ENCODE results near the gene GCSH. TPM values are rescaled to one million over a fixed set of nuclear protein-coding genes. Genes with fewer than 3 reads are reported as not detected.

The GCSH gene
- total RNA-seq: 100 to 1,000 TPM; 109 to 118 TPM
- polyA plus RNA-seq (2013, experiment 1 of 2): 96.8 TPM
- polyA plus RNA-seq (2013, experiment 2 of 2): 109 TPM
- long read RNA-seq, experiment 1, transcript GCSH-201 (5 exons, 1,597 nt): major isoform, 78 of 91 reads
- long read RNA-seq, experiment 1, partial matches to known transcripts: 3 of 91 reads
- long read RNA-seq, experiment 1, other reads (novel, unspliced or antisense): 4 of 91 reads
- long read RNA-seq, experiment 2, transcript GCSH-201 (5 exons, 1,597 nt): major isoform, 50 of 63 reads
- long read RNA-seq, experiment 2, partial matches to known transcripts: 3 of 63 reads
- long read RNA-seq, experiment 2, other reads (novel, unspliced or antisense): 7 of 63 reads
- long read RNA-seq, experiment 3, transcript GCSH-208 (4 exons, 2,537 nt): minor isoform, 8 of 386 reads
- long read RNA-seq, experiment 3, transcript GCSH-201 (5 exons, 1,597 nt): major isoform, 369 of 386 reads
- long read RNA-seq, experiment 3, partial matches to known transcripts: 0 of 386 reads
- long read RNA-seq, experiment 3, other reads (novel, unspliced or antisense): 8 of 386 reads
- long read RNA-seq, experiment 4, partial matches to known transcripts: 0 of 3 reads
- long read RNA-seq, experiment 4, other reads (novel, unspliced or antisense): 0 of 3 reads

GRCh38 chr16:81095953-81096714 lies at the start of gene GCSH:
GCSH (minus strand) TSS chr16:81096395; CDS start chr16:81096278, 117 bp downstream.
- Histone ChIP-seq H3K9ac (ENCODE audit: extremely low read depth, low read length, poor library complexity, severe bottlenecking) (peak within 1 kb of the TSS; percentile 68), H3K27ac (ENCODE audit: low read depth, low read length) (peak within 1 kb of the TSS; percentile 41), H3K4me3 (ENCODE audit: low read length) (peak within 1 kb of the TSS; percentile 94), H3K27me3 (ENCODE audit: control insufficient read depth, insufficient read depth, low read length, poor library complexity, severe bottlenecking) (no peaks in the 10 kb centered on the region), H3K4me1 (ENCODE audit: control insufficient read depth, insufficient read depth, low read length) (no peaks in the 10 kb centered on the region), H3K9me3 (ENCODE audit: control insufficient read depth, low read length) (no peaks in the 10 kb centered on the region), H3K36me3 (ENCODE audit: control insufficient read depth, insufficient read depth, low read length) (peaks cover 23% of the 10 kb centered on the region)
- Mint-ChIP-seq H3K36me3 (ENCODE audit: low read depth) (peaks cover 10% of the 10 kb centered on the region), H3K27ac (peak within 1 kb of the TSS; percentile 11), H3K4me1 (peaks cover 4% of the 10 kb centered on the region), H3K27me3 (ENCODE audit: insufficient read depth) (no peaks in the 10 kb centered on the region), H3K9me3 (no peaks in the 10 kb centered on the region), H3K4me3 (peak within 1 kb of the TSS; percentile 76)
- DNase-seq: peak; percentile 100
- no peak for TF ChIP-seq CTCF (conservative IDR thresholded peaks at IDR 0.05)
- 0 to 1% methylated on average over 15 to 65 of the region's 83 CpGs for WGBS, 2 experiments (ENCODE audit: insufficient coverage in 1 of 2, insufficient read length in 1 of 2)

GRCh38 chr16:81143921-81144471 lies 47.8 kb upstream of the GCSH start:
- no peak for TF ChIP-seq CTCF (conservative IDR thresholded peaks at IDR 0.05)
- H3K27ac Mint-ChIP-seq: no peak overlapping the region
- H3K4me1 Mint-ChIP-seq: no peaks in the 10 kb centered on the region
- no peaks in the 10 kb centered on the region for H3K36me3 Mint-ChIP-seq (ENCODE audit: low read depth)
- H3K9me3 ChIP-seq (ENCODE audit: control insufficient read depth, low read length): no peaks in the 10 kb centered on the region
- H3K4me1 ChIP-seq (ENCODE audit: control insufficient read depth, insufficient read depth, low read length): no peaks in the 10 kb centered on the region
- no peak overlapping the region for H3K27ac ChIP-seq (ENCODE audit: low read depth, low read length)
- H3K27me3 Mint-ChIP-seq (ENCODE audit: insufficient read depth): no peaks in the 10 kb centered on the region
- WGBS, 2 experiments (ENCODE audit: insufficient coverage in 1 of 2, insufficient read length in 1 of 2): 67 to 89% methylated on average over 2 to 4 of the region's 4 CpGs
- no peaks in the 10 kb centered on the region for H3K36me3 ChIP-seq (ENCODE audit: control insufficient read depth, insufficient read depth, low read length)
- no peak for DNase-seq
- H3K9me3 Mint-ChIP-seq: no peaks in the 10 kb centered on the region
- H3K9ac ChIP-seq (ENCODE audit: extremely low read depth, low read length, poor library complexity, severe bottlenecking): no peak overlapping the region
- no peaks in the 10 kb centered on the region for H3K27me3 ChIP-seq (ENCODE audit: control insufficient read depth, insufficient read depth, low read length, poor library complexity, severe bottlenecking)
- H3K4me3 ChIP-seq (ENCODE audit: low read length): no peak overlapping the region
- H3K4me3 Mint-ChIP-seq: no peak overlapping the region

GRCh38 chr16:81142864-81143263 lies 46.7 kb upstream of the GCSH start:
- no peaks in the 10 kb centered on the region for H3K9me3 ChIP-seq (ENCODE audit: control insufficient read depth, low read length)
- H3K9me3 Mint-ChIP-seq: no peaks in the 10 kb centered on the region
- peak; percentile 53 for DNase-seq
- WGBS, 2 experiments (ENCODE audit: insufficient coverage in 1 of 2, insufficient read length in 1 of 2): 87 to 90% methylated on average over 11 to 12 of the region's 12 CpGs
- H3K4me1 ChIP-seq (ENCODE audit: control insufficient read depth, insufficient read depth, low read length): no peaks in the 10 kb centered on the region
- H3K27me3 Mint-ChIP-seq (ENCODE audit: insufficient read depth): no peaks in the 10 kb centered on the region
- H3K27ac Mint-ChIP-seq: no peak overlapping the region
- no peak overlapping the region for H3K27ac ChIP-seq (ENCODE audit: low read depth, low read length)
- no peak overlapping the region for H3K4me3 Mint-ChIP-seq
- no peaks in the 10 kb centered on the region for H3K36me3 ChIP-seq (ENCODE audit: control insufficient read depth, insufficient read depth, low read length)
- H3K4me1 Mint-ChIP-seq: no peaks in the 10 kb centered on the region
- H3K27me3 ChIP-seq (ENCODE audit: control insufficient read depth, insufficient read depth, low read length, poor library complexity, severe bottlenecking): no peaks in the 10 kb centered on the region
- H3K9ac ChIP-seq (ENCODE audit: extremely low read depth, low read length, poor library complexity, severe bottlenecking): no peak overlapping the region
- peak; percentile 53 for TF ChIP-seq CTCF (conservative IDR thresholded peaks at IDR 0.05)
- H3K36me3 Mint-ChIP-seq (ENCODE audit: low read depth): no peaks in the 10 kb centered on the region
- no peak overlapping the region for H3K4me3 ChIP-seq (ENCODE audit: low read length)

All from endodermal cell (in vitro differentiated cells).